ENCODE data around the gene TTYH3. TPM values are rescaled to one million over a fixed set of nuclear protein-coding genes. Genes with fewer than 3 reads are reported as not detected.

Gene TTYH3, protein sequence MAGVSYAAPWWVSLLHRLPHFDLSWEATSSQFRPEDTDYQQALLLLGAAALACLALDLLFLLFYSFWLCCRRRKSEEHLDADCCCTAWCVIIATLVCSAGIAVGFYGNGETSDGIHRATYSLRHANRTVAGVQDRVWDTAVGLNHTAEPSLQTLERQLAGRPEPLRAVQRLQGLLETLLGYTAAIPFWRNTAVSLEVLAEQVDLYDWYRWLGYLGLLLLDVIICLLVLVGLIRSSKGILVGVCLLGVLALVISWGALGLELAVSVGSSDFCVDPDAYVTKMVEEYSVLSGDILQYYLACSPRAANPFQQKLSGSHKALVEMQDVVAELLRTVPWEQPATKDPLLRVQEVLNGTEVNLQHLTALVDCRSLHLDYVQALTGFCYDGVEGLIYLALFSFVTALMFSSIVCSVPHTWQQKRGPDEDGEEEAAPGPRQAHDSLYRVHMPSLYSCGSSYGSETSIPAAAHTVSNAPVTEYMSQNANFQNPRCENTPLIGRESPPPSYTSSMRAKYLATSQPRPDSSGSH
- 10 to 100 TPM in 2 of 4 donors, 1 to 10 TPM in 2; 3.8 to 47.2 (median 25.2) TPM for total RNA-seq

DNA sequence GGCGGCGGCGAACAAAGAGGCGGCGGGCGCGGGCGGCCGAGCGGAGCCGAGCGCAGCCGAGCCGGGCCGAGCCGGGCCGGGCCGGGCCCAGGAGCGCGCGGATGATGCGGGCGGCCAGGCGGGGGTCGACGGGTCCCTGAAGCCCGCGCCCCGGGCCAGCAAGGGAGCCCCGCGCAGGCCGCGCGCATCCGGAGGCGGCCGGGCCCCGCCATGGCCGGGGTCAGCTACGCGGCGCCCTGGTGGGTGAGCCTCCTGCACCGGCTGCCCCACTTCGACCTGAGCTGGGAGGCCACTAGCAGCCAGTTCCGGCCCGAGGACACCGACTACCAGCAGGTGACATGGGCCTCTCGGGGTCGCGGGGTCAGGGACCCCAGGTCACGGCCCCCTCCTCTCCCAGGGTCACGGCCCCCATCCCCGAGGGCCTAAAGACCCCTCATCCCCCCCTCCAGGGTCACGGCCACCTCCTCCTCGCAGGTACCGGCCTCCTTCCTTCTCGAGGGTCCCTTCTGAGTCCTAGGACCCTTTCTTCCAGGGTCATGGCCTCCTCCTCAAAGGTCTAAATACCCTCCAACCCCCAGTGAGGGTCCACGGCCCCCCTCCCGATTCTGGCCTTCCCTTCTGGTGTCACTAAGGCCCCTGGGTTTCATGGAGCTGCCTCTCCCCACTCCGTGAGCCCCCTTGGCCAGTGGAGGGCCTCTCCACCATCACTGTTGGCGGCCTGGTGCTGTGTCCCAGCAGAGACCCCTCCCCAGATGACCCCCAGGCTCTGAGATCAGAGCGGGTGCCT is at the start of gene TTYH3:
TTYH3 (plus strand) TSS at position 41 of the 787 bp plus-strand sequence; CDS start at position 211, 170 bp downstream.
- TF ChIP-seq, protein P1, sequence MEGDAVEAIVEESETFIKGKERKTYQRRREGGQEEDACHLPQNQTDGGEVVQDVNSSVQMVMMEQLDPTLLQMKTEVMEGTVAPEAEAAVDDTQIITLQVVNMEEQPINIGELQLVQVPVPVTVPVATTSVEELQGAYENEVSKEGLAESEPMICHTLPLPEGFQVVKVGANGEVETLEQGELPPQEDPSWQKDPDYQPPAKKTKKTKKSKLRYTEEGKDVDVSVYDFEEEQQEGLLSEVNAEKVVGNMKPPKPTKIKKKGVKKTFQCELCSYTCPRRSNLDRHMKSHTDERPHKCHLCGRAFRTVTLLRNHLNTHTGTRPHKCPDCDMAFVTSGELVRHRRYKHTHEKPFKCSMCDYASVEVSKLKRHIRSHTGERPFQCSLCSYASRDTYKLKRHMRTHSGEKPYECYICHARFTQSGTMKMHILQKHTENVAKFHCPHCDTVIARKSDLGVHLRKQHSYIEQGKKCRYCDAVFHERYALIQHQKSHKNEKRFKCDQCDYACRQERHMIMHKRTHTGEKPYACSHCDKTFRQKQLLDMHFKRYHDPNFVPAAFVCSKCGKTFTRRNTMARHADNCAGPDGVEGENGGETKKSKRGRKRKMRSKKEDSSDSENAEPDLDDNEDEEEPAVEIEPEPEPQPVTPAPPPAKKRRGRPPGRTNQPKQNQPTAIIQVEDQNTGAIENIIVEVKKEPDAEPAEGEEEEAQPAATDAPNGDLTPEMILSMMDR (IDR thresholded peaks at IDR 0.05) = no peak
- peak; percentile 56 to 69 for TF ChIP-seq POLR2A (IDR thresholded peaks at IDR 0.05)
- Histone ChIP-seq H3K4me3 (peak within 1 kb of the TSS; percentile 63 to 68), H3K36me3 (no peaks in the 10 kb centered on the region), H3K4me1 (peaks cover 6 to 12% of the 10 kb centered on the region in 2 donors), H3K9me3 (no peaks in the 10 kb centered on the region), H3K27me3 (no peaks in the 10 kb centered on the region), H3K27ac (peak within 1 kb of the TSS; percentile 75 to 79)
- intact Hi-C loops (cut with DNase I; ENCODE audit: low total_unique reads) = loop anchor here (5.0 kb wide), 1 partner anchor 75 kb away; the partner anchor contains the start of genes BRAT1 and IQCE
- DNase-seq = peak; percentile 54 to 56

DNA sequence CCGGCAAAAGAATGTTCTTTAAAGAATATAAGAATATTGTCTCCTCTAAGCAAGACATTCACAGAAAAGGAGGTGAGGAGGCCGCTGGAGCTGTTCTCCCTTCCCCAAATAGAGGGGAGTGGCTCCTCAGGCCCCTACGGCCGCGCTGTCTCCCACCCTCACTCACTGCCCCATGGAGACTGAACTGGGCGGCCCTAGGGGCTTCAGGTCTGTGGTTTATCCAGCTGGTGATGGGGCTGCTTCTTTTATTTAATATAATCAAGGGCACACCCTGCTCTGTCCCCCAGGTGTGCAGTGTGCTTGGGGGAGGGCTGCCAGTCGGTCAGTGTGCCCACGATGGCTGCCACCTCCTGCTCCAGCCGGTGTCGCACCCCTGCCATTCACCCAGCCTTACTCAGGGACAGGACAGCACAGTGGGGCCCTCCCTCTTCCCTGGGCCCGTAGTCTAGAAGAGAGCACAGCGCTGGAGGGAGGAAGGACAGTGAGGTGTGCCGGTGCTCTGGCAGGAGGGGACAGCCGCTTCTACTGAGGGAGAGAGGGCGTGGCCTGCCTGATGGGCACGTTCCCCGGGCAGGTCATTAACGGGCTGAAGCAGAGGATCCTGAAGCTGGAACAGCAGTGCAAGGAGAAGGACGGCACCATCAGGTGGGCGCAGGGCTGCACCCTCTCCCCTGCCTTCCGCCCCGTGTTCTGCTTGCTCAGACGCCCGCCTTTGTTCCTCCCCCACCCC is 49.6 kb upstream of the TTYH3 start:
- no peaks in the 10 kb centered on the region for H3K4me1 ChIP-seq
- no peak overlapping the region for H3K27ac ChIP-seq
- no peak for DNase-seq
- no peaks in the 10 kb centered on the region for H3K27me3 ChIP-seq
- TF ChIP-seq, protein P1 (IDR thresholded peaks at IDR 0.05) = no peak
- no peak for TF ChIP-seq POLR2A (IDR thresholded peaks at IDR 0.05)
- intact Hi-C loops (cut with DNase I; ENCODE audit: low total_unique reads) = no loop called here
- H3K9me3 ChIP-seq = no peaks in the 10 kb centered on the region
- H3K36me3 ChIP-seq = no peaks in the 10 kb centered on the region
- H3K4me3 ChIP-seq = no peak overlapping the region

DNA sequence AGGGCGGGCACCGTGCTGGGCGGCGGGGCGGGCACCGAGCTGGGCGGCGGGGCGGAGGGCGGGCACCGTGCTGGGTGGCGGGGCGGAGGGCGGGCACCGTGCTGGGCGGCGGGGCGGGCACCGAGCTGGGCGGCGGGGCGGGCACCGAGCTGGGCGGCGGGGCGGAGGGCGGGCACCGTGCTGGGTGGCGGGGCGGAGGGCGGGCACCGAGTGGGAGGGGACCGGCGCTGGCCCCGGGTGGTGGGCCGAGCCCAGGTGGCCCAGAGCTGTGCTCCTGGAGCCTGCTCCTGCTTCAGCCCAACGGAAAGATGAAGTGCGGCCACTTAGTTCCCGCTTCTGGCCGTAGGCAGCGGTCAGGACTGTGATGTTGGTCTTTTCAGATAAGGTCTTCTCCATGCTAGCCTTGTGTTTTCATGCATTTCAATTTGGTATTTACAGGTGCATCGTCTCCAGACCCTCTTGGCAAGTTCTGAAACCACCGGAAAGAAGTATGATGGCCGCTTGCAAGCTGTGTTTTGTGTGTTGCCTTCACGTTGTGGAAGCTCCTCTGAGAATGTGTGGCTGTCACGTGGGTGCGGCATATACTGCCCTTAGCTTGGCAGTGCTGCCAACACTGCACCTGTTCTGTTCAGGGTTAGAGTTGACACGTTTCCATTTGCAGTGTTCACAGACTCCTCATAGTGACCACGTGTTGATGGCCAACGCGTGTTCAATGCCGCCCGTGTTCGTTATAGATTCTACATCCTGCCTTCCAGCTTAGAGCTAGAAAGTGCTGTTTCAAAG is 47.8 kb upstream of the TTYH3 start:
- no peaks in the 10 kb centered on the region for H3K36me3 ChIP-seq

DNA sequence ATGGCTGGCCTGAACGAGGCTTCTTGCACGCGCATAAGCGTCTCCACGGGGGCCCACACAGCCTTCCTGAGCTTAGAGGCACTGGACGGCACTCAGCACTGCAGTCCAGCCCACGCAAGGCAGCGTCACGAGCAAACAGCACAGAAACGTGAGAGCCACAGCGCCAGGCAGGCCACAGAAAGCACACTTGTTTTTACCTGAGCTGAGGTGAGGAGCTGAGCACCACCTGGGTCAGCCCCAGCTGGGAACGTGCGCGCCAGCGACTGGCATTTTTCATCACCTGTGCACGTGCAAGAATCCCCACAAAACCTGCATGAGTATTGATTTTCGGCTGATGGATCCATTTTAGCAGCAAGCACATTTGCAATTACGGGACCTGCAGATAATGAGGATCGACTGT is 46.3 kb upstream of the TTYH3 start:
- no peak for DNase-seq
- intact Hi-C loops (cut with DNase I; ENCODE audit: low total_unique reads) = no loop called here
- Histone ChIP-seq H3K36me3 (no peaks in the 10 kb centered on the region), H3K9me3 (no peaks in the 10 kb centered on the region), H3K27ac (no peak overlapping the region), H3K4me3 (no peak overlapping the region), H3K27me3 (no peaks in the 10 kb centered on the region), H3K4me1 (no peaks in the 10 kb centered on the region)
- no peak for TF ChIP-seq POLR2A (IDR thresholded peaks at IDR 0.05)
- TF ChIP-seq, protein P1 (IDR thresholded peaks at IDR 0.05) = no peak

More for the DNA sequence above, 47.8 kb upstream of the TTYH3 start:
- H3K4me1 ChIP-seq = no peaks in the 10 kb centered on the region
- no peak for TF ChIP-seq POLR2A (IDR thresholded peaks at IDR 0.05)
- TF ChIP-seq, protein P1 (IDR thresholded peaks at IDR 0.05) = no peak
- H3K4me3 ChIP-seq = no peak overlapping the region
- H3K27me3 ChIP-seq = no peaks in the 10 kb centered on the region
- no peak overlapping the region for H3K27ac ChIP-seq
- DNase-seq = no peak
- intact Hi-C loops (cut with DNase I; ENCODE audit: low total_unique reads) = no loop called here
- no peaks in the 10 kb centered on the region for H3K9me3 ChIP-seq

All from uterus (tissue), 4 donors.